ENCODE results near the gene P2RY13.

The P2RY13 gene

GRCh38 chr3:151289445-151289844 is 39.9 kb downstream of the P2RY13 start:
- no peak for DNase-seq

- no peak for DNase-seq
These were observed 43.4 kb downstream of the P2RY13 start for GRCh38 chr3:151285940-151286339.

- no peak for DNase-seq
These were observed 45.4 kb downstream of the P2RY13 start for GRCh38 chr3:151283907-151284461.

- DNase-seq, result no peak
These were observed 46.0 kb downstream of the P2RY13 start for GRCh38 chr3:151283387-151283786.

- DNase-seq, result no peak
These were observed 46.4 kb downstream of the P2RY13 start for GRCh38 chr3:151282921-151283320.

- no peak for DNase-seq
These were observed 47.6 kb downstream of the P2RY13 start for GRCh38 chr3:151281671-151282324.

GRCh38 chr3:151278230-151278629 is 51.1 kb downstream of the P2RY13 start, which contains the start of gene P2RY14:
TSS of gene P2RY14 (minus strand) at chr3:151278542. CDS start at chr3:151214316, 64,226 bp downstream.
- DNase-seq, result no peak

GRCh38 chr3:151276687-151277042 is 52.7 kb downstream of the P2RY13 start:
- DNase-seq, result no peak
